Measurements from ENCODE around the gene EVI5. TPM values are rescaled to one million over a fixed set of nuclear protein-coding genes. Genes with fewer than 3 reads are reported as not detected.
A peak's percentile ranks its signal among the peaks of the same experiment; 100 is the strongest.

Gene EVI5
- total and polyA plus RNA-seq, 2 experiments from 2014 or later = 16.3 to 30.8 TPM

DNA sequence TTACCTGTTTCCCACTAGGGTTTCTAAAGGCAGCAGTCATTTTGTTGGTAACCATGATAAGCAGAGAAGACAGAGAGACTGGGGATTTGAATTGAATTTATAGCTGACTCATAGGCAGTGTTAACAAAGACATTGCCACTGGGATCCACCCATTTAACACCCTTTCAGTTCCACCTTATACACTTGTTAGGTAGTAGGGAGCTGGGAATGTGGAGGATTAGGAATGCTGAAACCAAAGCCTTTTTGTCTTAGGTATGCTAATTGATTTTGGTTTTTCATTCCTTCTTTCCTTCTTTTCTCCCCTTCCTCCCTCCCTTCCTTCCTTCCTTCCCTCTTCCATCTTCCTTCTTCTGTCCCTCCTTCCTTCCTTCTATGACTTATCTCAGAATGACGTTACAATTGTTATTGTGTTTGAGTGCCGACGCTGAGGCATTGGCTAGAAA is 7.5 kb upstream of the EVI5 start:
- peak; percentile 0 to 26 for DNase-seq (ENCODE audit: low read depth in 1 of 2, low spot score in 1 of 2)
- no peaks in the 10 kb centered on the region for H3K36me3 ChIP-seq
- peaks cover 15% of the 10 kb centered on the region for H3K4me1 ChIP-seq (ENCODE audit: low read depth)
- H3K4me3 ChIP-seq = no peak overlapping the region
- TF ChIP-seq, protein P1, sequence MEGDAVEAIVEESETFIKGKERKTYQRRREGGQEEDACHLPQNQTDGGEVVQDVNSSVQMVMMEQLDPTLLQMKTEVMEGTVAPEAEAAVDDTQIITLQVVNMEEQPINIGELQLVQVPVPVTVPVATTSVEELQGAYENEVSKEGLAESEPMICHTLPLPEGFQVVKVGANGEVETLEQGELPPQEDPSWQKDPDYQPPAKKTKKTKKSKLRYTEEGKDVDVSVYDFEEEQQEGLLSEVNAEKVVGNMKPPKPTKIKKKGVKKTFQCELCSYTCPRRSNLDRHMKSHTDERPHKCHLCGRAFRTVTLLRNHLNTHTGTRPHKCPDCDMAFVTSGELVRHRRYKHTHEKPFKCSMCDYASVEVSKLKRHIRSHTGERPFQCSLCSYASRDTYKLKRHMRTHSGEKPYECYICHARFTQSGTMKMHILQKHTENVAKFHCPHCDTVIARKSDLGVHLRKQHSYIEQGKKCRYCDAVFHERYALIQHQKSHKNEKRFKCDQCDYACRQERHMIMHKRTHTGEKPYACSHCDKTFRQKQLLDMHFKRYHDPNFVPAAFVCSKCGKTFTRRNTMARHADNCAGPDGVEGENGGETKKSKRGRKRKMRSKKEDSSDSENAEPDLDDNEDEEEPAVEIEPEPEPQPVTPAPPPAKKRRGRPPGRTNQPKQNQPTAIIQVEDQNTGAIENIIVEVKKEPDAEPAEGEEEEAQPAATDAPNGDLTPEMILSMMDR (IDR thresholded peaks at IDR 0.05; ENCODE audit: low read depth, low read length) = no peak
- H3K27me3 ChIP-seq = no peaks in the 10 kb centered on the region
- H3K9me3 ChIP-seq (ENCODE audit: low read depth) = no peaks in the 10 kb centered on the region
- no peak overlapping the region for H3K27ac ChIP-seq

DNA sequence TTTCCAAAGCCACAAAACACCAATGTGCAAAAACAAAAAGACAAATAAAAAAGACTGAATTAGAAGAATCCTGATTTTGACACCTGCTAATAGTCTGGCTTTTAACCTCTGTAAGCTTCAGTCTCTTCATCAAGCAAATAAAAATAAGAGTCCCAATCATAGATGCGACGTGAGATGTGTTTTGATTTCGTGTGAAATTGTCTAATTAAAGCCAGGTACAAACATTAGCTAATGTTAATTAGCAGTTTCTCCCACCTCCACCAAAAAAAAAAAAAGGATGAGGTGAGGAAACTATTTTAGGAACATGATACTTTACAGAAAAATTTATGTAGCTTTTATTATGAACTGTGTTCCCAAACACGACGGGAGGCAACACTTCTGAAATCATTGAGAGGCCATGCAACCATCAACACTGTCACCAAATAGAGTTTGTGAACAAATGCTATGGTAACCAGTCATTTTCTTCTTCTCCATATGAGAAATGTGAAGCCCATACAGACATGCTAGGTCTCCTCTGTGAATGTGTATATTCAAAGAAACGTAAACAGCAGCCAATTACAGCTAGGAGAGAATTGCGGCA is 6.7 kb upstream of the EVI5 start:
- H3K4me3 ChIP-seq = no peak overlapping the region
- H3K27ac ChIP-seq = no peak overlapping the region
- H3K36me3 ChIP-seq = no peaks in the 10 kb centered on the region
- no peaks in the 10 kb centered on the region for H3K27me3 ChIP-seq
- no peak for DNase-seq (ENCODE audit: low read depth in 1 of 2, low spot score in 1 of 2)
- peaks cover 15% of the 10 kb centered on the region for H3K4me1 ChIP-seq (ENCODE audit: low read depth)
- H3K9me3 ChIP-seq (ENCODE audit: low read depth) = no peaks in the 10 kb centered on the region
- TF ChIP-seq, protein P1 (IDR thresholded peaks at IDR 0.05; ENCODE audit: low read depth, low read length) = no peak

DNA sequence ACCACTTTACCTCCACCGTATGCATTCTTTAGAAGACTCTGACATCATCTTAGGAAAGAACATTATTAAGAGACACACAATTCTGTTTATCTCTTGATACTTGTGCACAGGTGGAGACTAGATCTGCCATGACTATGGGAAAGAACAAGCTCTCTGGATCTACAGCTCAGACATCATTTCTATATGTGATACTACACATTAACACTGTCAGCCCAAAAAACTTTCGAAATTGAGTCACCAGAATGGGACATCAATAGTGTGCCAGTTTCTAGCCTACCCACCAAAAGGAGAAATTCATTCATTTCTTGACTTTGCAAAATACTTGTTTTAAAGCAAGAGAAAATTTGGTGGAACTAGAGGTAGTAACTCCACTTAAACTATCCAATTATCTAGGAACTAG is 6.0 kb upstream of the EVI5 start:
- H3K4me1 ChIP-seq (ENCODE audit: low read depth) = peaks cover 15% of the 10 kb centered on the region
- no peak overlapping the region for H3K4me3 ChIP-seq
- TF ChIP-seq, protein P1 (IDR thresholded peaks at IDR 0.05; ENCODE audit: low read depth, low read length) = no peak
- H3K27ac ChIP-seq = no peak overlapping the region
- H3K27me3 ChIP-seq = no peaks in the 10 kb centered on the region
- DNase-seq (ENCODE audit: low read depth in 1 of 2, low spot score in 1 of 2) = no peak
- H3K9me3 ChIP-seq (ENCODE audit: low read depth) = no peaks in the 10 kb centered on the region
- no peaks in the 10 kb centered on the region for H3K36me3 ChIP-seq

DNA sequence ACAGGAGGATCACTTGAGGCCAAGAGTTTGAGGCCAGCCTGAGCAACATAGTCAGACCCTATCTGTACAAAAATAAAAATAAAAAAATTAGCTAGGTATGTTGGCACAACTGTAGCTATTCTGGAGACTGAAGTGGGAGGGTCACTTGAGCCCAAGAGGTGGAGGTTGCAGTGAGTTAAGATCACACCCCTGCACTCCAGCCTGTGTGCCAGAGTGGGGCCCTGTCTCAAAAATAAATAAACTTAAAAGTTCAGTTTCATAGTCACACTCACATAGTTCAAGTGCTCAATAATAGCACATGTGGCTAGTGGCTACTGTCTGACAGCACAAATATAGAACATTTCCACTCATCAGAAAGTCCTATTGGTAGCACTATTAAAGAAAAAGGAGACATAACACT is 5.2 kb upstream of the EVI5 start:
- peaks cover 15% of the 10 kb centered on the region for H3K4me1 ChIP-seq (ENCODE audit: low read depth)
- no peak overlapping the region for H3K4me3 ChIP-seq
- no peak for DNase-seq (ENCODE audit: low read depth in 1 of 2, low spot score in 1 of 2)
- H3K9me3 ChIP-seq (ENCODE audit: low read depth) = no peaks in the 10 kb centered on the region
- H3K27me3 ChIP-seq = no peaks in the 10 kb centered on the region
- TF ChIP-seq, protein P1 (IDR thresholded peaks at IDR 0.05; ENCODE audit: low read depth, low read length) = no peak
- H3K27ac ChIP-seq = no peak overlapping the region
- no peaks in the 10 kb centered on the region for H3K36me3 ChIP-seq

DNA sequence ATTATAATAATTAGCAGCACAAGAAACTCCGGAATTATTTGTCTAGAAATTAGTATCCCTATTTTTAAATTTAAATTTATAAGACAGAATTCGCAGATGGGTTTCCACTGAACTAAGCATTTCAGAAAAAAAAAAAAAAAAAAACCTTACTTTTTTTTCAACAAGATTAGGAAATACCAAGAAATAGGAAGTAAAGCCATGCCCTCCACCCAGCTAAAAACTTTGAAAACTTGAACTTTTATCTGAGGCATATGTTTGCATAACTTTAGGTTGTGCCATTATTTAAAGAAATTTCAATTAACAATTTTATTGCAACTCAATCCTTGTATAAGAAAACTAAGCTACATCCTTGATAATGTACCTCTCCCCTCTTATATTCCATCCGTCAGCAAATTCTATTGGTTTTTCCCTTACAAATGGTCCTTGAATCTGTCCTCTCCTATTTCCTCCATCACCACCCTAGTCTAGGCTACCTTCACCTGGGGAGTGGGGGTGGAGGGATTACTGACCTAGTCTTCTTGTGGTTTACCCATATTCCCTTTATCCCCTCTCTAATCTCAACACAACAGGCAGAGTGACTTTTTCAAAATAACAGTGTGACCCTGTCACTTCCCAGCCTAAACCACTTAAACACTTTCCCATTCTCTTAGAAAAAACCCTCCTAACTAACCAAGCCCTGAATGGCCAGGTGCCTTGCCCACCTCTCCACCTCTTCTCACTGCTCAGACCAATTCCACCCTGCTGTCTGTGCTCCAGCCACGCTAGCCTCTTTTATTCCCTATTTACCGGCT is 1.4 kb upstream of the EVI5 start:
- H3K9me3 ChIP-seq (ENCODE audit: low read depth) = no peaks in the 10 kb centered on the region
- H3K27me3 ChIP-seq = no peaks in the 10 kb centered on the region
- H3K27ac ChIP-seq = no peak overlapping the region
- no peak overlapping the region for H3K4me3 ChIP-seq
- H3K36me3 ChIP-seq = no peaks in the 10 kb centered on the region
- H3K4me1 ChIP-seq (ENCODE audit: low read depth) = peaks cover 5% of the 10 kb centered on the region
- TF ChIP-seq, protein P1 (IDR thresholded peaks at IDR 0.05; ENCODE audit: low read depth, low read length) = no peak
- DNase-seq (ENCODE audit: low read depth in 1 of 2, low spot score in 1 of 2) = no peak
